Uterus (tissue), 2 donors: ENCODE data around the gene ADGRL3.

Source experiments
- POLR2A ChIP-seq, 2 donors: fragments of 450-650 bp; IDR thresholded peaks; one replicate each; pipeline ENCODE4 v1.6.1; 2016; ENCODE audit warnings: antibody characterized with exemption in 2 of 2, mild to moderate bottlenecking in 1 of 2, moderate library complexity in 1 of 2
- TF ChIP-seq, protein P1 (sequence below), 4 experiments: fragments of 200-600 bp in 2 of 4; fragments of 450-650 bp in 2 of 4; sonication (generic) in 2 of 4; IDR thresholded peaks; one replicate each; pipeline ENCODE4 v1.5.1; 2016 to 2019; ENCODE audit warnings: antibody characterized with exemption in 4 of 4, mild to moderate bottlenecking in 2 of 4, moderate library complexity in 1 of 4

DNA sequence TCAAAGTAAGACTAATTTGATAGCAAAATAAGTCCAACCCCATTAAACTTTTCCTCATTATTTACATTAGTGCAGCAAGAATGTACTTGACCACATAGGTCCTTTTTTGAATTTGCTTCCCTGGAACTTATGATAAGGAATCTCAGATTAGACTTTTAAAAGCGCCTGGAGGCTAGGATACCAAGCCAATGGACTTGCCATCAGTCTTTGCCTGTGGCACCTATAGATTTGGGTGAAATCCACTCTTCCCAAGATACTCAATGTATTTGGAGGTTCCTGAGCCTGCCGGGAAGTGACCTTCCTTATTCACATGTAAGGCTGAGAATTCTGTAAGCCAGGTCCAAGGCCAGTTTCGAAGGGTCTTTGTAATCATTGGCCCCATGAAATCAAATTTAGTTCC is 553.6 kb downstream of the ADGRL3 start:
- TF ChIP-seq, protein P1, sequence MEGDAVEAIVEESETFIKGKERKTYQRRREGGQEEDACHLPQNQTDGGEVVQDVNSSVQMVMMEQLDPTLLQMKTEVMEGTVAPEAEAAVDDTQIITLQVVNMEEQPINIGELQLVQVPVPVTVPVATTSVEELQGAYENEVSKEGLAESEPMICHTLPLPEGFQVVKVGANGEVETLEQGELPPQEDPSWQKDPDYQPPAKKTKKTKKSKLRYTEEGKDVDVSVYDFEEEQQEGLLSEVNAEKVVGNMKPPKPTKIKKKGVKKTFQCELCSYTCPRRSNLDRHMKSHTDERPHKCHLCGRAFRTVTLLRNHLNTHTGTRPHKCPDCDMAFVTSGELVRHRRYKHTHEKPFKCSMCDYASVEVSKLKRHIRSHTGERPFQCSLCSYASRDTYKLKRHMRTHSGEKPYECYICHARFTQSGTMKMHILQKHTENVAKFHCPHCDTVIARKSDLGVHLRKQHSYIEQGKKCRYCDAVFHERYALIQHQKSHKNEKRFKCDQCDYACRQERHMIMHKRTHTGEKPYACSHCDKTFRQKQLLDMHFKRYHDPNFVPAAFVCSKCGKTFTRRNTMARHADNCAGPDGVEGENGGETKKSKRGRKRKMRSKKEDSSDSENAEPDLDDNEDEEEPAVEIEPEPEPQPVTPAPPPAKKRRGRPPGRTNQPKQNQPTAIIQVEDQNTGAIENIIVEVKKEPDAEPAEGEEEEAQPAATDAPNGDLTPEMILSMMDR (IDR thresholded peaks at IDR 0.05), result no peak
- no peak for TF ChIP-seq POLR2A (IDR thresholded peaks at IDR 0.05)
